SU-DHL-6 (cell line): Measurements from ENCODE around the gene PRKAG3.

Experiments
- H2AFZ ChIP-seq: fragments of 200-600 bp; sonication (generic); 2 replicates; pipeline ENCODE4 v1.6.1; 2014; ENCODE audit warnings: low read depth, mild to moderate bottlenecking, moderate library complexity, mixed read lengths, antibody characterized with exemption, low read length; ENCODE audit not compliant: severe bottlenecking
- H3F3A ChIP-seq: fragments of 200-600 bp; shearing (Covaris generic); 2 replicates; pipeline ENCODE4 v1.6.0; 2016; ENCODE audit warnings: antibody characterized with exemption, mild to moderate bottlenecking; ENCODE audit not compliant: insufficient read depth
- H3K27ac ChIP-seq: fragments of 200-600 bp; sonication (generic); 2 replicates; pipeline ENCODE4 v1.5.1; 2016; ENCODE audit warnings: low read depth, mild to moderate bottlenecking, low read length, moderate library complexity, mixed read lengths
- H3K27me3 ChIP-seq: fragments of 200-600 bp; sonication (generic), shearing (Covaris generic); 2 replicates; pipeline ENCODE4 v1.6.0; 2014; ENCODE audit warnings: mild to moderate bottlenecking, low read length
- H3K36me3 ChIP-seq: fragments of 200-600 bp; sonication (generic); 2 replicates; pipeline ENCODE4 v1.6.1; 2014; ENCODE audit warnings: mild to moderate bottlenecking, low read length, mixed read lengths
- H3K4me2 ChIP-seq: fragments of 300-600, 200-600 bp; shearing (Covaris generic), sonication (generic); 2 replicates; pipeline ENCODE4 v1.6.0; 2014; ENCODE audit warnings: low read length, low read depth, mild to moderate bottlenecking; ENCODE audit not compliant: poor library complexity, severe bottlenecking
- H3K4me3 ChIP-seq: fragments of 200-600 bp; sonication (generic); 2 replicates; pipeline ENCODE4 v1.5.1; 2014; ENCODE audit warnings: antibody characterized with exemption, low read length, mild to moderate bottlenecking, mixed read lengths; ENCODE audit not compliant: insufficient read depth, poor library complexity, severe bottlenecking
- H3K79me2 ChIP-seq: fragments of 200-600 bp; sonication (generic); 2 replicates; pipeline ENCODE4 v1.6.1; 2014; ENCODE audit warnings: mild to moderate bottlenecking, low read length, moderate library complexity; ENCODE audit not compliant: insufficient read depth
- H3K9ac ChIP-seq: fragments of 200-600 bp; sonication (generic); 2 replicates; pipeline ENCODE4 v1.7.0; 2014; ENCODE audit warnings: mild to moderate bottlenecking, low read length
- H3K9me2 ChIP-seq: fragments of 200-600 bp; sonication (generic); replicated peaks from 2 replicates; pipeline ENCODE4 v1.6.1; 2014; ENCODE audit warnings: low read length; ENCODE audit not compliant: insufficient read depth
- H3K9me3 ChIP-seq: fragments of 200-600 bp; sonication (generic); 2 replicates; pipeline ENCODE4 v1.6.1; 2014; ENCODE audit warnings: low read length, mixed read lengths; ENCODE audit not compliant: insufficient read depth
- H4K20me1 ChIP-seq: fragments of 200-600 bp; sonication (generic); 2 replicates; pipeline ENCODE4 v1.6.1; 2014; ENCODE audit warnings: low read depth, mild to moderate bottlenecking, antibody characterized with exemption, low read length, moderate library complexity, mixed read lengths
- EZH2phosphoT487 ChIP-seq: fragments of 200-600 bp; sonication (generic), shearing (Covaris generic); conservative IDR thresholded peaks from 2 replicates; pipeline ENCODE4 v1.6.1; 2018; ENCODE audit warnings: mild to moderate bottlenecking, antibody characterized with exemption, low read length, moderate library complexity, mixed read lengths
- TF ChIP-seq, protein P1 (sequence below): fragments of 200-600 bp; sonication (generic); IDR thresholded peaks from one replicate; pipeline ENCODE4 v1.5.1; 2017; ENCODE audit warnings: antibody characterized with exemption, mild to moderate bottlenecking, low read length, moderate library complexity; ENCODE audit not compliant: insufficient read depth, poor library complexity, severe bottlenecking

Gene PRKAG3

GRCh38 chr2:218833023-218833609, 1.5 kb upstream of the PRKAG3 start:
- Histone ChIP-seq H4K20me1 (no peaks in the 10 kb centered on the region), H3K27me3 (no peaks in the 10 kb centered on the region), H3K79me2 (no peaks in the 10 kb centered on the region), H2AFZ (no peak overlapping the region), H3F3A (no peaks in the 10 kb centered on the region), H3K36me3 (no peaks in the 10 kb centered on the region), H3K9me2 (no peaks in the 10 kb centered on the region), H3K4me3 (no peak overlapping the region), H3K9me3 (no peaks in the 10 kb centered on the region), H3K4me2 (no peak overlapping the region), H3K27ac (no peak overlapping the region), H3K9ac (no peak overlapping the region)
- no peak for TF ChIP-seq EZH2phosphoT487
- TF ChIP-seq, protein P1, sequence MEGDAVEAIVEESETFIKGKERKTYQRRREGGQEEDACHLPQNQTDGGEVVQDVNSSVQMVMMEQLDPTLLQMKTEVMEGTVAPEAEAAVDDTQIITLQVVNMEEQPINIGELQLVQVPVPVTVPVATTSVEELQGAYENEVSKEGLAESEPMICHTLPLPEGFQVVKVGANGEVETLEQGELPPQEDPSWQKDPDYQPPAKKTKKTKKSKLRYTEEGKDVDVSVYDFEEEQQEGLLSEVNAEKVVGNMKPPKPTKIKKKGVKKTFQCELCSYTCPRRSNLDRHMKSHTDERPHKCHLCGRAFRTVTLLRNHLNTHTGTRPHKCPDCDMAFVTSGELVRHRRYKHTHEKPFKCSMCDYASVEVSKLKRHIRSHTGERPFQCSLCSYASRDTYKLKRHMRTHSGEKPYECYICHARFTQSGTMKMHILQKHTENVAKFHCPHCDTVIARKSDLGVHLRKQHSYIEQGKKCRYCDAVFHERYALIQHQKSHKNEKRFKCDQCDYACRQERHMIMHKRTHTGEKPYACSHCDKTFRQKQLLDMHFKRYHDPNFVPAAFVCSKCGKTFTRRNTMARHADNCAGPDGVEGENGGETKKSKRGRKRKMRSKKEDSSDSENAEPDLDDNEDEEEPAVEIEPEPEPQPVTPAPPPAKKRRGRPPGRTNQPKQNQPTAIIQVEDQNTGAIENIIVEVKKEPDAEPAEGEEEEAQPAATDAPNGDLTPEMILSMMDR = no peak

GRCh38 chr2:218832520-218832919, 917 bp upstream of the PRKAG3 start:
- Histone ChIP-seq H3K4me3 (no peak overlapping the region), H3F3A (no peaks in the 10 kb centered on the region), H3K27ac (no peak overlapping the region), H4K20me1 (no peaks in the 10 kb centered on the region), H3K9me3 (no peaks in the 10 kb centered on the region), H3K9me2 (no peaks in the 10 kb centered on the region), H3K4me2 (no peak overlapping the region), H3K9ac (no peak overlapping the region), H3K27me3 (no peaks in the 10 kb centered on the region), H3K79me2 (no peaks in the 10 kb centered on the region), H2AFZ (no peak overlapping the region), H3K36me3 (no peaks in the 10 kb centered on the region)
- no peak for TF ChIP-seq EZH2phosphoT487
- TF ChIP-seq, protein P1 = no peak

GRCh38 chr2:218832081-218832480, 478 bp upstream of the PRKAG3 start:
- TF ChIP-seq, protein P1 = no peak
- no peak for TF ChIP-seq EZH2phosphoT487
- no peaks in the 10 kb centered on the region for H3K9me2 ChIP-seq
- H2AFZ ChIP-seq = no peak overlapping the region
- H3K79me2 ChIP-seq = no peaks in the 10 kb centered on the region
- H4K20me1 ChIP-seq = no peaks in the 10 kb centered on the region
- H3K27me3 ChIP-seq = no peaks in the 10 kb centered on the region
- H3K27ac ChIP-seq = no peak overlapping the region
- no peaks in the 10 kb centered on the region for H3F3A ChIP-seq
- H3K9ac ChIP-seq = no peak overlapping the region
- H3K4me2 ChIP-seq = no peak overlapping the region
- no peak overlapping the region for H3K4me3 ChIP-seq
- H3K9me3 ChIP-seq = no peaks in the 10 kb centered on the region
- H3K36me3 ChIP-seq = no peaks in the 10 kb centered on the region
